ENCODE measurements around the gene NTN1.

The NTN1 gene

DNA sequence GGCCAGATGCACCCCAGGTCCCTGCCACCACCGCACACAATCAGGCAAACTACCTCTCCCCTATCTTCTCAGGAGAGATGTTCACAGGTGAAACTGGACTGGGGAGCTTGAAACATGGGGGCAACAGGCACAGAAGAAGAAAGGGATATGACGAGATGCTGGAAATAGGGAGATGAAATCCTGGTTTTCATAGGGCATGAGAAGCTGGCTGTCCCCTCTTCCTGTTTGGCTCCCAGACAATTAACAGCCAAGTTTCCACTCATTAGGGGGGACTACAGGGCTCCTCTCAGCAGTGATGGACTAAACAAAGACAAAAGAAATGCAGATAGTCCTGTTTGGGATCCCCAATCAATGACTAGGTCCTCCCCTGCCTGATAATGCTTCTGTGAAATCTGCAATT is 266.0 kb downstream of the NTN1 start:
- DNase-seq: no peak

DNA sequence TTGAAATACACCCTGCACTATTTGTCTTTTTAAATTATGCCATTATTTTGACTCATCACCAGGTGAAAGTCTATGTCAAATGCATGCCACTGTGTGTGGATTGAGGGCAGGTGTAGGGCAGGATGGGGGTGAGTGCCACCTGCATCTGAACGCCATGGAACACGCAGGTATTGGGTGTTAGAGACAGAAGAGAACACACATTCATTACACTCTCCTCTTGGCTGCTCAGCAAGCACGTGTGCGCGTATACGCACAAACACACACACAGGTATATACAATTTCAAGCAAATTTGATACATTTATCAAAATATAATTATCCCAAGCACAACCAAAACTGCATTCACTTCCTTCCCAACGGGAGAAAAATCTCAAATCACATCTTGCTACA is 268.9 kb downstream of the NTN1 start:
- no peak for DNase-seq

DNA sequence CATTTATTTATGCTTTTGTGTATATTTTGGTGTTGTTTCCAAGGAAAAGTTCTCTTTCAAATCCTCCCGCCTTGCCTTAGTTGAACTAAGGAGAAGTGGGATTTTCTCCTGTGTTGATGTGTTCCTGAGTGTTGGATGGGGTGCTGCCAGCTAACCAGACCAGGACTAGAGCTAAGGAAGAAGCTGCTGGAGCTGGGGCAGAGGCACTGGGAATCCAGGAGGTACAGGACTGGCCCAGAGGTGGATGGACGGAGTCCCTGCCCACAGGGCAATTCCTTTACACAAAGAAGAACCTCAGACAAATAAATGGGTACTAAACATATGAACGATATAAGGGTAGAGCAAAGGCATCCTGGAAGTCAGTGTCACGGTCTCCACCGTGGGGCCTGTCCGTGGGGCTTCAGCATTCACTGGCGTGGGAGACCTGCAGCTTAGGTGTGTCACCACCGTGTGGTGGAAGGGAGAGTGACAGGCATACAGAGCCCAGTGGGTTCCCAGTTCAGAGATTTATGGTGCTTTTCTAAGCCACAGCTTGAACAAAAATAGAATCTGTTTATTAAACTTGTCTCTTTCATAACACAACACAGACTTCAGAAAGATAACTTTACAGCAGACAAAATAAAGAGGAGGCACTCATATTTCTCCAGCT is 270.7 kb downstream of the NTN1 start:
- DNase-seq: no peak

DNA sequence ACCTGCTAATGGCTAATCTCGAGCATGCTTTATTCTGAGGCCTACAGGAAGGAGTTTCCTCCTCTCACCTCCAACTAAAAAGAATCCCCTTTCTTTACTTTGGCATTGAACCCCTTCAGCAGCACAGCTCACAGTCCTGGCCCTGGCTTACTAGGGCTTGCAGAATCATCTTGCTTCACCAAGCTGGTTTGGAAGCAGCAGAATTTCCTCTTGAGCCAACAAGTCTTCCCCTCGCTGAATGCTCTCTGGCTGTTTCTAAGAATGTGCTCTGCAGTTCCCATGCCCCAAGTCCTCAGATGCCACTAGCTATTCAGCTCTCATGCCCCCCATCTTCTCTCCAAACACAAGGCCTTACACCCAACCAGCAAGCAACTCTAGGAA is 271.2 kb downstream of the NTN1 start:
- DNase-seq: no peak

Measured in activated CD4-positive, CD25-positive, alpha-beta regulatory T cell treated with anti-CD3 and anti-CD28 coated beads, Interleukin-2, amount 50 U/mL, for 72 hours (primary cell).